ENCODE results near the gene COL11A1. TPM values are rescaled to one million over a fixed set of nuclear protein-coding genes. Genes with fewer than 3 reads are reported as not detected.

COL11A1 gene
- total RNA-seq, 1 experiment from 2014 or later, result 0.05 TPM

GRCh38 chr1:103112546-103112945, 4.2 kb upstream of the COL11A1 start:
- Histone ChIP-seq H3K9me2 (ENCODE audit: insufficient read depth) (no peaks in the 10 kb centered on the region; the same call in 1 of the 2 replicates), H2AFZ (ENCODE audit: low read depth, low read length, poor library complexity, severe bottlenecking) (no peak overlapping the region), H4K20me1 (ENCODE audit: insufficient read depth) (no peaks in the 10 kb centered on the region), H3K79me2 (ENCODE audit: insufficient read depth, low read length) (no peaks in the 10 kb centered on the region), H3K9ac (ENCODE audit: low read length) (no peak overlapping the region), H3K4me1 (ENCODE audit: control insufficient read depth in 1 of 2, insufficient read depth in 2 of 2, low read length in 2 of 2) (no peaks in the 10 kb centered on the region), H3K36me3 (ENCODE audit: control insufficient read depth in 1 of 2, insufficient read depth in 2 of 2, low read length in 2 of 2) (no peaks in the 10 kb centered on the region), H3K27me3 (ENCODE audit: insufficient read depth, low read length) (no peaks in the 10 kb centered on the region), H3K4me3 (replicated peaks in 1 of 2; ENCODE audit: low read depth in 1 of 2, low read length in 2 of 2) (no peak overlapping the region), H3K9me3 (ENCODE audit: control insufficient read depth in 1 of 2, insufficient read depth in 1 of 2, low read depth in 1 of 2, low read length in 2 of 2) (peaks cover 0 to 3% of the 10 kb centered on the region in 2 experiments; a peak in 1 of 4 replicates), H3K4me2 (ENCODE audit: low read length) (no peak overlapping the region), H3K27ac (ENCODE audit: low read depth, low read length) (no peak overlapping the region)
- no peak for ATAC-seq
- no TSS peak for BruUV-seq (replicated peaks)
- intact Hi-C loops (cut with micrococcal nuclease), result no loop called here
- no peak for DNase-seq (ENCODE audit: low read depth, low spot score)
- CTCF ChIA-PET, result no interaction called here
- POLR2A ChIA-PET, result no interaction called here
- TF ChIP-seq YY1 (IDR thresholded peaks at IDR 0.05; ENCODE audit: extremely low read depth, insufficient replicate concordance, low read depth, low read length) (no peak), JUND (IDR thresholded peaks at IDR 0.05) (no peak), CEBPB (IDR thresholded peaks at IDR 0.05; ENCODE audit: low read depth) (no peak), CTCF (IDR thresholded peaks at IDR 0.05 in 2 of 3, conservative IDR thresholded peaks at IDR 0.05 in 1 of 3; ENCODE audit: borderline replicate concordance in 1 of 3, insufficient read depth in 1 of 3, low read depth in 2 of 3, low read length in 2 of 3) (no peak), EZH2 (IDR thresholded peaks at IDR 0.05) (no peak), ZFX (IDR thresholded peaks at IDR 0.05) (no peak), SP1 (IDR thresholded peaks at IDR 0.05; ENCODE audit: low read depth) (no peak), SRF (IDR thresholded peaks at IDR 0.05; ENCODE audit: low read depth) (no peak), REST (IDR thresholded peaks at IDR 0.05; ENCODE audit: low read depth) (no peak), FOSL1 (IDR thresholded peaks at IDR 0.05; ENCODE audit: low read depth) (no peak), ATF3 (IDR thresholded peaks at IDR 0.05) (no peak), CBX3 (IDR thresholded peaks at IDR 0.05; ENCODE audit: low read depth) (no peak), MAX (IDR thresholded peaks at IDR 0.05) (no peak)
- RAD21 ChIA-PET (ENCODE audit: low non-redundant PET in 1 of 2, low total read pairs in 2 of 2, uncharacterized antibody in 2 of 2, unreplicated experiment in 2 of 2), result no interaction called here
